Neuron (in vitro differentiated cells): ENCODE results near the gene SLC29A1.

Experiments
- H2AFZ ChIP-seq: one replicate; pipeline ENCODE4 v1.6.1; 2013; ENCODE audit warnings: low read depth, mild to moderate bottlenecking, inconsistent platforms, low read length, moderate library complexity
- H3K27me3 ChIP-seq: one replicate; pipeline ENCODE4 v1.6.1; 2013; ENCODE audit warnings: low read length; ENCODE audit not compliant: insufficient read depth
- H3K36me3 ChIP-seq: one replicate; pipeline ENCODE4 v1.6.1; 2013; ENCODE audit warnings: low read length; ENCODE audit not compliant: insufficient read depth
- H3K4me1 ChIP-seq: one replicate; pipeline ENCODE4 v1.6.1; 2013; ENCODE audit warnings: low read length; ENCODE audit not compliant: insufficient read depth
- H3K4me3 ChIP-seq: 2 replicates; pipeline ENCODE4 v1.5.1; 2013; ENCODE audit warnings: mild to moderate bottlenecking, low read length, moderate library complexity
- H3K9me3 ChIP-seq: one replicate; pipeline ENCODE4 v1.6.1; 2013; ENCODE audit warnings: low read length

SLC29A1 gene

DNA sequence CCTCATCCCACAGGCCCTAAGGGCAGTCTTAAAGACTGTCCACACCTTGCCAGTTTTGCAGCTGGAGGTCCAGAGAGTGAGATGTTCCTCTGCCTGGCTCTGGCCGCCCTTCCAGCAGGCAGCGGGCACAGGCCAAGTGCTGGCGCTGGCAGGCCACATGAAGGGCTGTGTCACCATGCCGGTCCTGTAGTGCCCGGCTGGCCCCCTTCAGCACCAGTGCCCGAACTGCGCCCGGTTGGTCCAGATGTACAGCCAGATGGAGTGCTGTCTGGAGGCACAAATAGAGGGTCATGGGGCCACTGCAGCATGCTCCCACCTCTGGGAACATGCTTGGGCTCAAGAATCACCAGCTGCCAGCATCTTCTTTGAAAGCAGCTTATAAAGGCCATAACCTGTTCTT lies 38.2 kb downstream of the SLC29A1 start:
- H3K27me3 ChIP-seq = no peaks in the 10 kb centered on the region
- H3K9me3 ChIP-seq = no peaks in the 10 kb centered on the region
- H2AFZ ChIP-seq = no peak overlapping the region
- H3K4me3 ChIP-seq = no peak overlapping the region
- peaks cover 33% of the 10 kb centered on the region for H3K4me1 ChIP-seq
- H3K36me3 ChIP-seq = peaks cover 18% of the 10 kb centered on the region

- Histone ChIP-seq H3K4me1 (peaks cover 40% of the 10 kb centered on the region), H3K9me3 (no peaks in the 10 kb centered on the region), H3K36me3 (peaks cover 18% of the 10 kb centered on the region), H2AFZ (no peak overlapping the region), H3K27me3 (no peaks in the 10 kb centered on the region), H3K4me3 (no peak overlapping the region)
Observed at GRCh38 chr6:44262467-44263353, 39.3 kb downstream of the SLC29A1 start.

- Histone ChIP-seq H3K9me3 (no peaks in the 10 kb centered on the region), H3K36me3 (peaks cover 16% of the 10 kb centered on the region), H3K4me3 (peak overlapping the region; percentile 78), H3K4me1 (peaks cover 43% of the 10 kb centered on the region), H2AFZ (no peak overlapping the region), H3K27me3 (no peaks in the 10 kb centered on the region)
Observed at GRCh38 chr6:44263354-44264100, 40.1 kb downstream of the SLC29A1 start.

DNA sequence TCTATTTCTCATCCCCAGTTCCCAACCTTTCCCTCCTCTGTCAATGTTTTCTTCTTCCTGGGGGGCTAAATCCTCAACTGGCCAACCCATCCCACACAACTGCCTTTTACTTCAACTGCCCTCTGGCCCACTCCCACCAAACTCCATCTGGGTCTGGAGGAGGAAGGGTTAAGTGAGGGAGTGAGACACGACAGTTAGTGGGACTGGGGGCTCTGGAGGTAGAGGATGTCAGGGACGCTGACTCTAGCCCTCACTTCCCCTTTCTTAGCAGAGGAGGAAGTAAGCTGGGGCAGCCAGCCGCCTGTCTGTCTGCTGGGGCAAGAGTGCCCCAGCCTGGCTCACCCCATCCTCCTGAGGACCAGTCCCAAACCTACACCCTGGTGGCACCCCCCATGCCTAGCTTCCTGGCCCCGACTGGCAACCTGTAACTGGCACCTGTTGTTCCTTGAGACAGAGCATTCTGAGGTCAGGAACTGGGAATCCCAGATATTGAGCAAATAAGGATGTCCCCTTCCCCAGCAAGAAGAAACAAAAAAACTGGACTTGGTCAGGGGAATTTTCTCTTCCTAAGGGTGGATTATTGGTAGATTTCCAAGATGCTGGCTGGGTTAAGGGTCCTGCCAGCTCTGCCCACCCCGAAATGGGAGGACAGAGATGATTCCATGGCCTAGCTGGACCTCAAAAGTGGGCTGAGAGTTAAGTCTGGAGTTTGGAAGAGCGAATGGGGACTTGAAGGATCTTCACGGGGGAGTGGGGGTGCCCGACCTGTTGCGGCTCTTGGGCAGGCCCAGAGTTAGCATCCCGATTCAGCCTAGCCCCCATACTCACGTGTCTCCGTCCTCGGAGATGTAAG lies 41.0 kb downstream of the SLC29A1 start:
- no peaks in the 10 kb centered on the region for H3K27me3 ChIP-seq
- peak overlapping the region; percentile 66 for H2AFZ ChIP-seq
- peaks cover 52% of the 10 kb centered on the region for H3K4me1 ChIP-seq
- peaks cover 10% of the 10 kb centered on the region for H3K36me3 ChIP-seq
- no peaks in the 10 kb centered on the region for H3K9me3 ChIP-seq
- H3K4me3 ChIP-seq = peak overlapping the region; percentile 78

- Histone ChIP-seq H3K27me3 (no peaks in the 10 kb centered on the region), H3K4me1 (peaks cover 59% of the 10 kb centered on the region), H3K4me3 (peak within 1 kb of the TSS; percentile 78), H3K36me3 (peaks cover 3% of the 10 kb centered on the region), H3K9me3 (no peaks in the 10 kb centered on the region), H2AFZ (peak within 1 kb of the TSS; percentile 66)
Observed at GRCh38 chr6:44265007-44265721, 41.8 kb downstream of the SLC29A1 start, which contains the start of gene NFKBIE. NFKBIE (minus strand) TSS chr6:44265551; CDS start chr6:44265346, 205 bp downstream.

GRCh38 chr6:44265722-44266233 lies 42.4 kb downstream of the SLC29A1 start:
- H3K9me3 ChIP-seq = no peaks in the 10 kb centered on the region
- H3K4me1 ChIP-seq = peaks cover 60% of the 10 kb centered on the region
- H3K27me3 ChIP-seq = no peaks in the 10 kb centered on the region
- H2AFZ ChIP-seq = peak overlapping the region; percentile 66
- H3K4me3 ChIP-seq = peak overlapping the region; percentile 17
- no peaks in the 10 kb centered on the region for H3K36me3 ChIP-seq

- H3K36me3 ChIP-seq = no peaks in the 10 kb centered on the region
- no peaks in the 10 kb centered on the region for H3K9me3 ChIP-seq
- no peak overlapping the region for H2AFZ ChIP-seq
- no peak overlapping the region for H3K4me3 ChIP-seq
- H3K4me1 ChIP-seq = peaks cover 63% of the 10 kb centered on the region
- H3K27me3 ChIP-seq = no peaks in the 10 kb centered on the region
Observed at GRCh38 chr6:44266347-44266746, 43.0 kb downstream of the SLC29A1 start.

GRCh38 chr6:44267252-44267651 lies 43.9 kb downstream of the SLC29A1 start:
- Histone ChIP-seq H2AFZ (no peak overlapping the region), H3K9me3 (no peaks in the 10 kb centered on the region), H3K27me3 (no peaks in the 10 kb centered on the region), H3K36me3 (no peaks in the 10 kb centered on the region), H3K4me1 (peaks cover 67% of the 10 kb centered on the region), H3K4me3 (no peak overlapping the region)

DNA sequence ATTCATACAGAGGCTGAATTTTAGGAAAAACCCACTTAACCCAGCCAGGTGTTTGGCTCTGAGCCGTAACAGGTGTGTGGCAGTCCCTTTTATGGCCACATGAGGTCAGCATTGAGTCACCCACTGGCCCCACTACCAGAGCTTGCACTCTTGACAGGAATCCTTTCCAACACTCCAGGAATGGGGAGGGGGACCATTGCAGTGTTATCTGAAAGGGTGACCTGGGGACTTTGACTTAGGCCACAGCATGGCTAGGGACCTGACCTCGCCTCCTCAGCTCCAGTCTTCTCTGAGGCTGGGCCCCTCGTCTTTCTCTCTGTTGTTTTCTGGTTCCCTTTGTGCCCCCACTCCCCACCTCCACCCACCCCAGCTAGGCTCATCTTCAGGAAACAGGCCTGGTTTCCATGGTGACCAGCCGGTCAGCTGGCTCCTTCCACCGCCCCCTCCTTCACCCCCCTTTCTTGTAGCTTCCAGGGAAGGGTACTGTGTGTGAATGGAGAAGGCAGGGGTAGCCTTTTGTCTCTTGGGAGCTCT lies 44.8 kb downstream of the SLC29A1 start:
- Histone ChIP-seq H2AFZ (no peak overlapping the region), H3K27me3 (no peaks in the 10 kb centered on the region), H3K4me1 (peaks cover 60% of the 10 kb centered on the region), H3K4me3 (peak overlapping the region; percentile 3), H3K36me3 (peaks cover 2% of the 10 kb centered on the region), H3K9me3 (no peaks in the 10 kb centered on the region)

- Histone ChIP-seq H3K27me3 (no peaks in the 10 kb centered on the region), H3K4me3 (peak overlapping the region; percentile 54), H3K36me3 (peaks cover 7% of the 10 kb centered on the region), H3K4me1 (peaks cover 48% of the 10 kb centered on the region), H3K9me3 (no peaks in the 10 kb centered on the region), H2AFZ (no peak overlapping the region)
Observed at GRCh38 chr6:44269178-44269920, 46.0 kb downstream of the SLC29A1 start.

GRCh38 chr6:44269921-44270525 lies 46.6 kb downstream of the SLC29A1 start, which contains the start of gene TMEM151B:
TMEM151B (plus strand) TSS chr6:44270450; CDS start chr6:44270743, 293 bp downstream.
- Histone ChIP-seq H3K27me3 (no peaks in the 10 kb centered on the region), H3K4me3 (peak within 1 kb of the TSS; percentile 54), H2AFZ (no peak within 1 kb of the TSS), H3K36me3 (peaks cover 9% of the 10 kb centered on the region), H3K9me3 (no peaks in the 10 kb centered on the region), H3K4me1 (peaks cover 44% of the 10 kb centered on the region)
